Activated CD8-positive, alpha-beta memory T cell treated with anti-CD3 and anti-CD28 coated beads for 4 hours (primary cell): ENCODE measurements around the gene PHLPP1.
"Not testable (repeated sequence)": the region's sequence is repeated elsewhere in the genome, so short reads cannot be mapped to it uniquely, and the experiment has no call there.

ENCODE experiments used
- DNase-seq, 2 donors: peaks; one replicate each; pipeline ENCODE4 v3.0.0-alpha.2; 2020; ENCODE audit warnings: low read depth in 2 of 2

Gene PHLPP1

DNA sequence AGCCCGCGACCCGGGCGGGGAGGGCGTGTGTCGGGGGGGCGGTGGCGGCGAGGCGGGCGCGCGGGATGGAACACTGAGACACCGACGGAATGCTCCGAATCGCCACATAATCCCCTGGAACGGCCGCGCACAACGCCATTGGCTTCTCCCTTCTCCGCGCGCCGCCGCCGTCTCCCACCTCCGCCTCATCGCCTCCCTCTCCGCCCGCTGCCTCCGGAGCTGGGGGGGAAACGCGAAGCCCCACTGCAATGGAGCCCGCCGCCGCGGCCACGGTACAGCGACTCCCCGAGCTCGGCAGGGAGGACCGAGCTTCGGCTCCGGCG, at the start of gene PHLPP1:
TSS of gene PHLPP1 (plus strand) at position 106 of the 323 bp plus-strand sequence. CDS start at position 249, 143 bp downstream.
- no peak for DNase-seq

DNA sequence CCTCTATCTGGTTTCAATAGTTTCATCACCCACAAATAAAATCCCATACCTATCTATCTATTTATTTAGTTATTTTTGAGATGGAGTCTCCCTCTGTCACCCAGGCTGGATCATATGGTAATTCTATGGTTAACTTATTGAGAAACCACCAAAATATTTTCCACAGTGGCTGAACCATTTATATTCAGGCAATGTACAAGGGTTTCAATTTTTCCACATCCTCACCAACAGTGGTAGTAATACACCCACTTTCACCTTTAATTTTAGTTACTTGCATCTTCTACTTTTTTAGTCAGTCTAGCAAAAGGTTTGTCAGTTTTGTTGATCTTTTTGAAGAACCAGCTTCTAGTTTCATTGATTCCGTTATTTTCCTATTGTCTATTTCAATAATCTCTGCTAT, 46.1 kb upstream of the PHLPP1 start:
- no peak for DNase-seq

- DNase-seq: no peak
These were observed 44.8 kb upstream of the PHLPP1 start for GRCh38 chr18:62670573-62670972.

GRCh38 chr18:62672600-62672999, 42.7 kb upstream of the PHLPP1 start:
- no peak for DNase-seq

GRCh38 chr18:62678847-62679485, 36.4 kb upstream of the PHLPP1 start:
- DNase-seq: no peak

DNA sequence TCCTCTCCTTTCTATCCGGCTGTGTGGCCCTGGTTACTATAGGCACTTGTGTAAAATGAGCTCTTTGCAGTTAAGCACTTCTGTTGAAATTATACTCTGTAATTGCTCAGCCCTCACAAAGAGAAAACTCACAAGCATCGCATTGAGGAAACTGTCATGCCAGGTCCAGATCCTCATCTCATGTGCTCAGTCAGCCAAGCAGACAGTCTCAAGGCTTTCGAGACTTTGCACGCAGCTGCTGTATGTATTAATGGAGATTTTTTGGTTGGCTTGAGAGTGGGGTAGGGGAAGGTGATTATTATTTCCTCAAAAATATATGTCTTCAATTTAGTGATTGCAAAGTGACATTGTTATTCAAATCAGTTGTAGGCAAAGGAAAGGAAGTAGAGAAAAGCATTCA, 33.0 kb upstream of the PHLPP1 start:
- DNase-seq: no peak

DNA sequence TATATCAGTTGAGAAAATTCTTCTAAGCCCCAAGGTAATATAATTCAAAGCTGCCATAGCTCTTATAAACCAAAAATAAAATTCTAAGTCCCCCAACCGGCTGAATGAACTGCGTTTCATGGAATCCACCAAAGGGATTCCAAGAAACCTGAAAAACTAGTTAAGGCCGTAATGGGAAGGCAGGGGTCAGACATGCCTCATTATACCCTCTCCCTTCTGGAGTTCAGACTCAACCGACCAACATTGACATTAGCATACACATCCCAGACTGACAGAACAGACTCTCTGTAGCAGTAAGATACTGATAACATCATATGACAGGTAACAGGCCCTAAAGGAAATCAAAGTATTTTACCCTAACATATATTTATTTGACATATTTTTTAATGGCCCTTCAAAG, 31.4 kb upstream of the PHLPP1 start:
- DNase-seq: no peak

DNA sequence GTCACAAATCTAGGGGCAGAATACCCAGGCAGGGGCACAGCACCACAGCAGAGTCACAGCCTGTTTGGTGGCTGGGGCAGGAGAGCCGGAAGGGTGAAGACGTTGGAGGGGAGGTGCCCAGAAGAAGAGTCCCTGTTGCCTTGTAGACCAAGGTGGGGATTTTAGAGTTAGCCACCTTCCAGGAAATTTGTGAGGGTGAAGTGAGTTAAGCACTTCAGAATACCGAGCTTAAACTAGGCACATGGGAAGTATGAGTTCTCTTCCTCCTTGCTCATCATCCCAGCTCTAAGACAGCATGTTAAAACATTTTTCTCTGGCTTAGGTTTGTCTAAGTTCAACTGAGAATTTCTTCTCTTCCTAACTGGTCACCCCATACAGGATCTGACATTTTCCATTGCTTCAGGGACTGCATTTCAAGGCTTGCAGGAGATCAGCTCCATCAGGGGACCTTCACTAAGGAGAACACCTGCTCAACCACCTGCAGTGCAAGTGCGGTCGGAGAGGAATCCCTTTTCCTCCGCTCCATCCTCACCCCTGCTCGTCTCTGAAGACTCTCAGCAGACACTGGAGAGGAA, 26.5 kb upstream of the PHLPP1 start:
- no peak for DNase-seq

DNA sequence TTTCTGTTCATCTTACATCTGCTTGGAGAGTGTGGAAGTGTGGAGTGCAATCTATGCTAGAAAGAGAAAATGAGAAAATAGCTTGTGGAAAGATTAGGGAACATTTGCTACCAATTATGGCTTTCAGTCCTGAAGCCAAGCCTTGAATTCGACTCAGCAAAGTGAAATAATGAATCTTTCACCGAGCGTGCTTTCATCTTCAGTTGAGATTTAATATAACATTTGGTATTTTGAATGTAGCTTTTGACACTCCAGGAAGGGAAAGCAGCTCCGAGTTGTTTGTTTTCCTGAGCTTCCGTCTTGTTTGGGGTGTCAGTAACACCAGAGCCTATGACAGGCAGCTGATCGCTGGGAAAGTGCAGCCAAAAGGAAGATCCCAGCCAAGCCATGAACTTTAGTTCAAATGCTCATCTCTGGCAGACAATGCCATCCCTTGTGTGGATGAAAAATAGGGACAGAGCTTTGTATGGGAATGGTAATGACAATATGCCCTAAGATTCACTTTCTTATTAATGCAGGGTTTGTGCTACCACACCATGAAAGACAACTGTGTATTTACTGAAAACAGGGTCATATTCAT, 25.0 kb upstream of the PHLPP1 start:
- DNase-seq: no peak

DNA sequence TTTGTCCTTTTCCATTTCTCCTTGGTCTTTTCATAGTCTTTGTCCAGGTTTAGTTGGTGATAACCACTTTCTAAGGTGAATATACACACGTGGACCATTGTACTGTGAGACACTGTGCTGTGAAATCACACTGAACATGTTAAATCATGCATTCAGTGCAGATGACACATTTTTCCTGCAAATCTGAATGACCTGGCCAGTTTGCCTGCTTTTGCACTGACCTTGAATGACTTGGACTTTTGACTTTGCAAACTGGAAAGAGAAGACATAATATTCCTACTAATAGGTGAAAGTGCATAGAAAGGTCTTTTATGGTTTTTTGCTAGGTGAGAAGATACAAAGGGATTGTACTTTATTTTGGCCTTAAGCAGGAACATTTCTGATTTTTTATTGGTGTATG, 21.7 kb upstream of the PHLPP1 start:
- no peak for DNase-seq

GRCh38 chr18:62697636-62698035, 17.7 kb upstream of the PHLPP1 start:
- no peak for DNase-seq

DNA sequence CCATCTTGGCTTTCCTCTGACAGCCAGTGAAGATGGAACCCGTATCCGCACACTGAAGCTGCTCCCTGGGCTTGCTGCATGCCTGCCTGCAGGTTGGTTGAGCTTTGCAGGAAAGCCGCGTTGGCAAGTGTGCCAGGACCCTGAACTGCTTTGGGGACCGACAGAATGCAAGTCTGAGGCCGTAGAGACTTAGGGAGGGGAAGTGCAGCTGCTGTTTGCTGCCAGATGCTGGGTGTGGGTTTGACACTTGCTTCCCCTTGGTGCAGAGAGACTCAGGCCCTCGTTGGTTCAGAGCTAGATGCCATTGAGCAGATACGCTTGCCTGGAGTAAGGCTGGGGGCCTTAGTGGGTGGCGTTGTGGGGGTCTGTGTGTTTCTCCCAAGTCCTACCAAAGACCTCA, 13.1 kb upstream of the PHLPP1 start:
- no peak for DNase-seq

DNA sequence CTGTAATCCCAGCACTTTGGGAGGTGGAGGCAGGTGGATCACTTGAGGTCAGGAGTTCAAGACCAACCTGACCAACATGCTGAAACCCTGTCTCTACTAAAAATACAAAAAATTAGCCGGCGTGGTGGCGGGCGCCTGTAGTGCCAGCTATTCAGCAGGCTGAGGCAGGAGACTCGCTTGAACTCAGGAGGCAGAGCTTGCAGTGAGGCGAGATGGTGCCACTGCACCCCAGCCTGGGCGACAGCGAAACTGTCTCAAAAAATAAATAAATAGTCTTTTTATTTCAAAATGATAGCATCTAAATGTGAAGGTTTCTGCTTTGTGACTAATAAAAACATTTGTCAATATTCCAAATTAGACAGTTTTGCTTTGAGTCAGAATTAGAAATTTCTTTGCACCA, 8.5 kb upstream of the PHLPP1 start:
- not testable (repeated sequence) for DNase-seq

DNA sequence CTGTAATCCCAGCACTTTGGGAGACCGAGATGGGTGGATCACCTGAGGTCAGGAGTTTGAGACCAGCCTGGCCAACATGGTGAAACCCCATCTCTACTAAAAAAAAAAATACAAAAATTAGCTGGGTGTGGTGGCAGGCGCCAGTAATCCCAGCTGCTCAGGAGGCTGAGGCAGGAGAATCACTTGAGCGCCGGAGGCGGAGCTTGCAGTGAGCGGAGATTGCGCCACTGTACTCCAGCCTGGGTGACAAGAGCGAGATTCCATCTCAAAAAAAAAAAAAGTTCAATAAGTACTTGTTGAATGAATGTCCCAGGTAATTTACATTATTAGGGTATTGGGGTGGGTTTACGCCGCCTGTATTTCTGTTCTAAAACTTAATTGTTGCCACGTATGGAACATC, 5.4 kb upstream of the PHLPP1 start:
- DNase-seq: not testable (repeated sequence)

- DNase-seq: no peak
These were observed 4.9 kb upstream of the PHLPP1 start for GRCh38 chr18:62710417-62710816.

DNA sequence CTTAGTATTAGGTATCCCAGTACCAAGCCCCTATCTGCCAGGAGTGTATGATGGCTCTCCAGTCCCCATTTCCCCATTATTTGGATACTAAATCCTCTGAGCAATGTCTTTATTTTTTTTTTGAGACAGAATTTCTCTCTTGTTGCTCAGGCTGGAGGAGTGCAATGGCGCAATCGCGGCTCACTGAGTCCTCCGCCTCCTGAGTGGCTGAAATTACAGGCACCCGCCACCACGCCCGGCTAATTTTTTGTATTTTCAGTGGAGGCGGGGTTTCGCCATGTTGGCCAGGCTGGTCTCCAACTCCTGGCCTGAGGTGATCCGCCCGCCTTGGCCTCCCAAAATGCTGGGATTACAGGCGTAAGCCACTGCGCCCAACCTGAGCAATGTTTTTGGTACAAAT, 3.6 kb upstream of the PHLPP1 start:
- no peak for DNase-seq

DNA sequence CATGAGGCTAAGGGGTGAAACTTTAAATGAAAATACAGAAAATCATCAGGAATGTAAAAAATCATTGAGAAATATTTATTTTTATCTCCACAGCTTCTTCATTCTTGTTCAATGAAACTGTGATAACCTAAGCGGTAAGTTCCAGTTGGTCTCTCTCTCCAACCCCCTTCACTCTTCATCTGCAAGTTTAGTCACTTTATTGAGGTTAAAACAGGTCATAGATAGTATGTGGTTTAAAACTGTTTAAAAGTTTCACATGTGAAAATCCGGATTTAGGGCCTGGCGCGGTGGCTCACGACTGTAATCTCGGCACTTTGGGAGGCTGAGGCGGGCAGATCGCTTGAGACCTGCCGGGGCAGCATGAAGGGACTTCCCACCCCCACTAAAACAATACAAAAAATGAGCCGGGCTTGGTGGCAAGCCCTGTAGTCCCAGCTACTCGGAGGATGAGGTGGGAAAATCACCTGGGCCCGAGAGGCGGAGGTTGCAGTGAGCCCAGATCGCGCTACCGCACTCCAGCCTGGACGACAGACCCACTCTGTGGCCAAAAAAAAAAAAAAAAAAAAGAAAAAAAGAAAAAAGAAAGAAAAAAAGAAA, 1.6 kb upstream of the PHLPP1 start:
- DNase-seq: no peak

DNA sequence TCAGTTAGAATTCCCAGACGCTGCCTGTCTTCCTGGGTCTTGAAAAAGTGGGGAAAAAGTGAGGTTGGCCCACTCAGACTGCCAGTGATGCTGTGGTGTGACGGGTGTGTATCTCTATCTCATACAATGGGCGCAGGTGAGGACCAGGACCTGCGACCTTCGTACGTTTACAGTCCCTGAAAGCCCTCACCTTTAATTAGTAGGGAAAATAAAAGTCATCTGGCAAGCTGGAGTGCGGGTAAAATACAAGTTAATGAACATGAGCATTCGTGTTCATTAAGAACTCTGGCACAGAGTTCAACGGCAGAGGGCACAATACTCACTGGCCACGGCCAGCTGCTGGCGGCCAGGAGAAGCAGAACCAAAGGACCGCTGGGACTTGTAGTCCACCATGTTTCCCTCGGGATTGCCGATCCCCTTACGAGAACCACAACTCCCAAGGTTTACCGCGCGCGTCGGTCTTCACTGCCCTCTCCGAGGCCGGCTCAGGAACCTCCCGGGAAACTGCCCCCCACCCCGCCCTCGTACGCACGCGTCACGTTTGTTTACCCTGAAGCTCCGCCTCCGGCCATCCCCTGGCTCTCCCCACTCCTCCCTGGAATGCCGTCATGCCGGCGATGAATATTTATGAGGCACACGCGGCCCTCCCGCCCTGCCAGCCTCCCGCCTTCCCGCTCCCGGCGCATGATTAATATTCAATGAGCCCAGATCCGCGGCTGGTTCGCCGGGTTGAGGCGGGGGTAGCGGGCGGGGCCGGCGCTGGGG, 488 bp upstream of the PHLPP1 start:
- peak; percentile 86 to 87 for DNase-seq

DNA sequence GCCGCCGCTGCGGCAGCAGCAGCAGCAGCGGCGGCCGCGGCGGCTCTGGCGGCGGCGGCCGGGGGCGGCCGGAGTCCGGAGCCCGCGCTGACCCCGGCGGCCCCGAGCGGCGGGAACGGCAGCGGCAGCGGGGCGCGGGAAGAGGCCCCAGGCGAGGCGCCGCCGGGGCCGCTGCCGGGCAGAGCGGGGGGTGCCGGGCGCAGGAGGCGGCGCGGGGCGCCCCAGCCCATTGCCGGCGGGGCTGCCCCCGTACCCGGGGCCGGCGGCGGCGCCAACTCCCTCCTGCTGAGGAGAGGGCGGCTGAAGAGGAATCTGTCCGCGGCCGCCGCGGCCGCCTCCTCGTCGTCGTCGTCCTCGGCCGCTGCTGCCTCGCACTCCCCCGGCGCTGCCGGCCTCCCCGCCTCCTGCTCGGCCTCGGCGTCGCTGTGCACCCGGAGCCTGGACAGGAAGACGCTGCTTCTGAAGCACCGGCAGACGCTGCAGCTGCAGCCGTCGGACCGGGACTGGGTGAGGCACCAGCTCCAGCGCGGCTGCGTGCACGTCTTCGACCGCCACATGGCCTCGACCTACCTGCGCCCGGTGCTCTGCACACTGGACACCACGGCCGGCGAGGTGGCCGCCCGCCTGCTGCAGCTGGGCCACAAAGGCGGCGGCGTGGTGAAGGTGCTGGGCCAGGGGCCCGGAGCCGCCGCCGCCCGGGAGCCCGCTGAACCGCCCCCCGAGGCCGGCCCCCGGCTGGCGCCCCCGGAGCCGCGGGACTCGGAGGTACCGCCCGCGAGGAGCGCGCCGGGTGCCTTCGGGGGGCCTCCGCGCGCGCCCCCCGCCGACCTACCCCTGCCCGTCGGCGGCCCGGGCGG, 646 bp downstream of the PHLPP1 start:
- peak; percentile 13 to 20 for DNase-seq

- DNase-seq: no peak
These were observed 1.4 kb downstream of the PHLPP1 start for GRCh38 chr18:62716619-62717168.
